Thyroid gland (tissue), 4 donors: ENCODE data around the gene PTGER3.

Experiments
- POLR2A ChIP-seq, 2 donors: fragments of 450-650 bp; IDR thresholded peaks; one replicate each; pipeline ENCODE4 v1.6.1; 2017; ENCODE audit warnings: antibody characterized with exemption in 2 of 2, mild to moderate bottlenecking in 2 of 2, moderate library complexity in 1 of 2
- TF ChIP-seq, protein P1 (sequence below), 6 experiments: fragments of 200-600 bp in 3 of 6; fragments of 450-650 bp in 3 of 6; sonication (generic) in 3 of 6; IDR thresholded peaks; one replicate each; pipeline ENCODE4 v1.5.1; 2016 to 2019; ENCODE audit warnings: antibody characterized with exemption in 6 of 6, mild to moderate bottlenecking in 2 of 6, inconsistent platforms in 1 of 6, moderate library complexity in 1 of 6

DNA sequence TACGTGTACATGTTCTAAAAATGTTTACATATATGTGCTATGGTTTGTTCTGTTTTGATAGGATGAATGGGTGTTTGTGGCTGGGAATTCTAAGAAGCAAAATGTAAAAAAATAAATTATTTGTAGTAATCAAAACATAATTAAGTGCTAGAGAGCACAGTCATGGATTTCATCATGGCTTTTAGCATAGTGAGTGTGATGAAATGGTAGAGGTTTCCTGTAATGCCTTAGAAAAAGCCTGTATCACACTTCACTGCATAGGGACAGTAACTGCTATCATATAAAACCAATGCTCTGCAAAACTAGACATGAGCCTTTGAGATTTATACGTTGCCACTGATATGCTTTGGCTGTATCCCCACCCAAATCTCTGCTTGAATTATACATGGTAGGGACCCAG, 99.8 kb downstream of the PTGER3 start:
- TF ChIP-seq, protein P1, sequence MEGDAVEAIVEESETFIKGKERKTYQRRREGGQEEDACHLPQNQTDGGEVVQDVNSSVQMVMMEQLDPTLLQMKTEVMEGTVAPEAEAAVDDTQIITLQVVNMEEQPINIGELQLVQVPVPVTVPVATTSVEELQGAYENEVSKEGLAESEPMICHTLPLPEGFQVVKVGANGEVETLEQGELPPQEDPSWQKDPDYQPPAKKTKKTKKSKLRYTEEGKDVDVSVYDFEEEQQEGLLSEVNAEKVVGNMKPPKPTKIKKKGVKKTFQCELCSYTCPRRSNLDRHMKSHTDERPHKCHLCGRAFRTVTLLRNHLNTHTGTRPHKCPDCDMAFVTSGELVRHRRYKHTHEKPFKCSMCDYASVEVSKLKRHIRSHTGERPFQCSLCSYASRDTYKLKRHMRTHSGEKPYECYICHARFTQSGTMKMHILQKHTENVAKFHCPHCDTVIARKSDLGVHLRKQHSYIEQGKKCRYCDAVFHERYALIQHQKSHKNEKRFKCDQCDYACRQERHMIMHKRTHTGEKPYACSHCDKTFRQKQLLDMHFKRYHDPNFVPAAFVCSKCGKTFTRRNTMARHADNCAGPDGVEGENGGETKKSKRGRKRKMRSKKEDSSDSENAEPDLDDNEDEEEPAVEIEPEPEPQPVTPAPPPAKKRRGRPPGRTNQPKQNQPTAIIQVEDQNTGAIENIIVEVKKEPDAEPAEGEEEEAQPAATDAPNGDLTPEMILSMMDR (IDR thresholded peaks at IDR 0.05), result no peak
- TF ChIP-seq POLR2A (IDR thresholded peaks at IDR 0.05), result no peak
